SK-N-SH treated with all-trans-retinoic acid at 6 μM for 48 hours (cell line): ENCODE measurements around the gene SUPT16H.

Experiments
- ATAC-seq: fragments of 200-7000 bp; cut with Tn5 transposase; 3 replicates; pipeline ENCODE4 v1.9.1; 2020; ENCODE audit warnings: mild to moderate bottlenecking, moderate library complexity
- ARNTL ChIP-seq: fragments of 450-650 bp; formaldehyde crosslinking; IDR thresholded peaks from 2 replicates; pipeline ENCODE4 v1.5.0; 2020; ENCODE audit warnings: low read depth, mild to moderate bottlenecking, moderate library complexity, borderline replicate concordance
- BACH2 ChIP-seq: fragments of 250-450 bp; sonication (Bioruptor Pico); IDR thresholded peaks from 2 replicates; pipeline ENCODE4 v1.9.0; 2021; ENCODE audit warnings: mild to moderate bottlenecking, borderline replicate concordance
- ESRRG ChIP-seq: fragments of 250-450 bp; sonication (Bioruptor Pico); IDR thresholded peaks from 2 replicates; pipeline ENCODE4 v1.6.1; 2021; ENCODE audit warnings: mild to moderate bottlenecking
- GLIS3 ChIP-seq: fragments of 250-450 bp; sonication (Bioruptor Pico); IDR thresholded peaks from 2 replicates; pipeline ENCODE4 v1.5.0; 2020; ENCODE audit warnings: mild to moderate bottlenecking, moderate library complexity
- ISL1 ChIP-seq: fragments of 250-450 bp; sonication (Bioruptor Pico); IDR thresholded peaks from 2 replicates; pipeline ENCODE4 v2.1.2; 2022; ENCODE audit warnings: mild to moderate bottlenecking, moderate library complexity
- OSR1 ChIP-seq: fragments of 250-450 bp; sonication (Bioruptor Pico); IDR thresholded peaks from 2 replicates; pipeline ENCODE4 v1.8.0; 2022; ENCODE audit warnings: moderate library complexity, mild to moderate bottlenecking, inconsistent platforms
- RARB ChIP-seq: fragments of 250-450 bp; sonication (Bioruptor Pico); IDR thresholded peaks from 2 replicates; pipeline ENCODE4 v1.8.0; 2021; ENCODE audit warnings: mild to moderate bottlenecking, moderate library complexity
- SNAI2 ChIP-seq: fragments of 250-450 bp; sonication (Bioruptor Pico); IDR thresholded peaks from 2 replicates; pipeline ENCODE4 v1.5.0; 2020; ENCODE audit warnings: mild to moderate bottlenecking, moderate library complexity
- TCF4 ChIP-seq: fragments of 250-450 bp; sonication (Bioruptor Pico); IDR thresholded peaks from 2 replicates; pipeline ENCODE4 v1.8.0; 2021; ENCODE audit warnings: mild to moderate bottlenecking, moderate library complexity, borderline replicate concordance
- ZC3H10 ChIP-seq: fragments of 250-450 bp; sonication (Bioruptor Pico); IDR thresholded peaks from 2 replicates; pipeline ENCODE4 v1.5.1; 2021; ENCODE audit warnings: mild to moderate bottlenecking, moderate library complexity
- ZFP3 ChIP-seq: fragments of 250-450 bp; sonication (Bioruptor Pico); IDR thresholded peaks from 2 replicates; pipeline ENCODE4 v1.5.0; 2020; ENCODE audit warnings: mild to moderate bottlenecking, moderate library complexity
- ZFP30 ChIP-seq: fragments of 450-650 bp; formaldehyde crosslinking; IDR thresholded peaks from 2 replicates; pipeline ENCODE4 v1.5.0; 2022; ENCODE audit warnings: mild to moderate bottlenecking, moderate library complexity
- ZNF565 ChIP-seq: fragments of 450-650 bp; formaldehyde crosslinking; conservative IDR thresholded peaks from 2 replicates; pipeline ENCODE4 v1.5.0; 2020; ENCODE audit warnings: low read depth, mild to moderate bottlenecking, moderate library complexity
- ZNF70 ChIP-seq: fragments of 450-650 bp; formaldehyde crosslinking; IDR thresholded peaks from 2 replicates; pipeline ENCODE4 v1.5.0; 2020; ENCODE audit warnings: mild to moderate bottlenecking, moderate library complexity
- ZNF8 ChIP-seq: fragments of 450-650 bp; formaldehyde crosslinking; IDR thresholded peaks from 2 replicates; pipeline ENCODE4 v1.5.0; 2020; ENCODE audit warnings: mild to moderate bottlenecking, moderate library complexity
- TF ChIP-seq, protein P1 (sequence below): fragments of 250-450 bp; sonication (Bioruptor Pico); IDR thresholded peaks from 2 replicates; pipeline ENCODE4 v1.8.0; 2021; ENCODE audit warnings: low read depth, mild to moderate bottlenecking, moderate library complexity, borderline replicate concordance
- TF ChIP-seq, protein P2 (sequence below): fragments of 250-450 bp; sonication (Bioruptor Pico); IDR thresholded peaks from 2 replicates; pipeline ENCODE4 v1.5.0; 2020; ENCODE audit warnings: mild to moderate bottlenecking, moderate library complexity
- TF ChIP-seq, protein P3 (sequence below): fragments of 250-450 bp; sonication (Bioruptor Pico); IDR thresholded peaks from 2 replicates; pipeline ENCODE4 v1.8.0; 2020; ENCODE audit warnings: mild to moderate bottlenecking, moderate library complexity, borderline replicate concordance
- TF ChIP-seq, protein P4 (sequence below): fragments of 250-450 bp; sonication (Bioruptor Pico); IDR thresholded peaks from 2 replicates; pipeline ENCODE4 v1.5.1; 2020; ENCODE audit warnings: low read depth, mild to moderate bottlenecking, moderate library complexity
- TF ChIP-seq, protein P5 (sequence below): fragments of 250-450 bp; sonication (Bioruptor Pico); IDR thresholded peaks from 2 replicates; pipeline ENCODE4 v1.5.1; 2021; ENCODE audit warnings: mild to moderate bottlenecking, moderate library complexity

Gene SUPT16H

DNA sequence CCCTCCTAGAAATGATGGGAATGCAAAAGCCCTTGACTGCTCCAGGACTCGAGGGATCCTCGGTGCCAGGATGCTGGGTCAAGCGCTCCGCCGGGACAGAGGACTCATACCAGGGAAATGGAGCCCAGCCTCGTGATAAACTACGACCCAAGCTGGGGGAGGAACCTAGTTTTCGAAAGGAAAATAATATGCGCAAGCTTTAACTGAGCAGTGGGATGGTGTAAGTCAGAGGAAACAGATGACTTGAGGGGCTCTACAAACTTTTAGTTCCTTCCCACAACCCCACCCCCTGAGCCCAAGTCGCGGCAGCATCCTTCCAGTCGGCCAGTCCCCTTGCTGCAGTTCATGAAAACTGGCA lies 654 bp upstream of the SUPT16H start (continued):
- TF ChIP-seq, protein P1, sequence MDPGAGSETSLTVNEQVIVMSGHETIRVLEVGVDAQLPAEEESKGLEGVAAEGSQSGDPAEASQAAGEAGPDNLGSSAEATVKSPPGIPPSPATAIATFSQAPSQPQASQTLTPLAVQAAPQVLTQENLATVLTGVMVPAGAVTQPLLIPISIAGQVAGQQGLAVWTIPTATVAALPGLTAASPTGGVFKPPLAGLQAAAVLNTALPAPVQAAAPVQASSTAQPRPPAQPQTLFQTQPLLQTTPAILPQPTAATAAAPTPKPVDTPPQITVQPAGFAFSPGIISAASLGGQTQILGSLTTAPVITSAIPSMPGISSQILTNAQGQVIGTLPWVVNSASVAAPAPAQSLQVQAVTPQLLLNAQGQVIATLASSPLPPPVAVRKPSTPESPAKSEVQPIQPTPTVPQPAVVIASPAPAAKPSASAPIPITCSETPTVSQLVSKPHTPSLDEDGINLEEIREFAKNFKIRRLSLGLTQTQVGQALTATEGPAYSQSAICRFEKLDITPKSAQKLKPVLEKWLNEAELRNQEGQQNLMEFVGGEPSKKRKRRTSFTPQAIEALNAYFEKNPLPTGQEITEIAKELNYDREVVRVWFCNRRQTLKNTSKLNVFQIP (CRISPR knock-in tag): no peak
- no peak for TF ChIP-seq TCF4 (CRISPR knock-in tag)
- no peak for TF ChIP-seq ZFP3
- no peak for TF ChIP-seq ZNF565 (CRISPR knock-in tag)
- no peak for TF ChIP-seq ZC3H10 (CRISPR knock-in tag)
- no peak for TF ChIP-seq ZFP30 (CRISPR knock-in tag)
- no peak for TF ChIP-seq BACH2 (CRISPR knock-in tag)

DNA sequence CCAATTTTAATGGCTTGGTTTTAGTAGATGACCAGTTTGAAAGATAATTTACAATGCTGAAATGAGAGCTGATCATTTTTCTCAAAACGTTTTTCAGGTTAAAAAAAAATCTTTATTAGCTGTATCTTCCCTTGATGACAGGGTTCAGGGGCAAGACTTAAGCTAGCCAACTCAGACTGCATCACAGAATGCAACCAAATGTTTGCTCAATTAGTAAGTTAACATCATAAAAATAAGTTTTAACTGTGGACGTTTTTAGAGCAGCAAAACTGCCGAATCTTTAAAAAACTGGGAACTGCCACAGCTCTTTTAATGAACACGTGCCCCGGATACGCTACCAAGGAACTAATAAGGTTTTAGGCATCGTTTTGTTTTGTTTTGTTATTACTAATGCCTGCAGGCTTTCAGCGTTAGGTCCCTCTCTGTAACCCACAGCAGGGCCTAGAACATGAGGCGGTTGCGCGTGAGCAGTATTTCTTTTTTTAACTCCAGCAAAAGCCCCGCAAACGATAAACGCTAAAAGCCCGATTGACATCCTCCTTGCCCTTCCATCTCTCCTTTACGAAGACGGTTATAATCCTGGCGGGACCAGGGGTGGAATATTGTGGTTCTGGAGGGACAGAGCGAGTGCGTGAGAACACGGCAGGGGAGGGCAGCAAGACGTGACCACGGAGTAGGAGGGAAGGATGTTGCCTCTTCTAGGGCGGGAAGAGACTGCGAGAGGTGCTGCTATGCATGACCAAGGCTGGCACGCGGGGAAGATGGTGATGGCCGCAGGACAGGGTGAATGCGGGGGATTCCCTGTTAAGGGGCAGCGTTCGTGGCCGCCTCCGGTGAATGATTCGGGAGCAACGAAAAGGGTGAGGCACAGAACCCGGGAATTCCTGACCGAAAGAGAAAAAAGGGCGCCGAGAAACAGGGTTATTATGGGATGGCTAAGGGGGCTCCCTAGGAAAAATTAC lies 652 bp downstream of the SUPT16H start:
- ATAC-seq: peak; percentile 65
- TF ChIP-seq SNAI2 (CRISPR knock-in tag) (no peak), ZNF8 (no peak), ARNTL (CRISPR knock-in tag) (no peak), ESRRG (no peak), ZNF565 (CRISPR knock-in tag) (no peak), ZC3H10 (CRISPR knock-in tag) (no peak), ZNF70 (no peak), TCF4 (CRISPR knock-in tag) (no peak)
- TF ChIP-seq, protein P2, sequence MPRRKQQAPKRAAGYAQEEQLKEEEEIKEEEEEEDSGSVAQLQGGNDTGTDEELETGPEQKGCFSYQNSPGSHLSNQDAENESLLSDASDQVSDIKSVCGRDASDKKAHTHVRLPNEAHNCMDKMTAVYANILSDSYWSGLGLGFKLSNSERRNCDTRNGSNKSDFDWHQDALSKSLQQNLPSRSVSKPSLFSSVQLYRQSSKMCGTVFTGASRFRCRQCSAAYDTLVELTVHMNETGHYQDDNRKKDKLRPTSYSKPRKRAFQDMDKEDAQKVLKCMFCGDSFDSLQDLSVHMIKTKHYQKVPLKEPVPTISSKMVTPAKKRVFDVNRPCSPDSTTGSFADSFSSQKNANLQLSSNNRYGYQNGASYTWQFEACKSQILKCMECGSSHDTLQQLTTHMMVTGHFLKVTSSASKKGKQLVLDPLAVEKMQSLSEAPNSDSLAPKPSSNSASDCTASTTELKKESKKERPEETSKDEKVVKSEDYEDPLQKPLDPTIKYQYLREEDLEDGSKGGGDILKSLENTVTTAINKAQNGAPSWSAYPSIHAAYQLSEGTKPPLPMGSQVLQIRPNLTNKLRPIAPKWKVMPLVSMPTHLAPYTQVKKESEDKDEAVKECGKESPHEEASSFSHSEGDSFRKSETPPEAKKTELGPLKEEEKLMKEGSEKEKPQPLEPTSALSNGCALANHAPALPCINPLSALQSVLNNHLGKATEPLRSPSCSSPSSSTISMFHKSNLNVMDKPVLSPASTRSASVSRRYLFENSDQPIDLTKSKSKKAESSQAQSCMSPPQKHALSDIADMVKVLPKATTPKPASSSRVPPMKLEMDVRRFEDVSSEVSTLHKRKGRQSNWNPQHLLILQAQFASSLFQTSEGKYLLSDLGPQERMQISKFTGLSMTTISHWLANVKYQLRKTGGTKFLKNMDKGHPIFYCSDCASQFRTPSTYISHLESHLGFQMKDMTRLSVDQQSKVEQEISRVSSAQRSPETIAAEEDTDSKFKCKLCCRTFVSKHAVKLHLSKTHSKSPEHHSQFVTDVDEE (CRISPR knock-in tag): no peak
- TF ChIP-seq, protein P1 (CRISPR knock-in tag): no peak

DNA sequence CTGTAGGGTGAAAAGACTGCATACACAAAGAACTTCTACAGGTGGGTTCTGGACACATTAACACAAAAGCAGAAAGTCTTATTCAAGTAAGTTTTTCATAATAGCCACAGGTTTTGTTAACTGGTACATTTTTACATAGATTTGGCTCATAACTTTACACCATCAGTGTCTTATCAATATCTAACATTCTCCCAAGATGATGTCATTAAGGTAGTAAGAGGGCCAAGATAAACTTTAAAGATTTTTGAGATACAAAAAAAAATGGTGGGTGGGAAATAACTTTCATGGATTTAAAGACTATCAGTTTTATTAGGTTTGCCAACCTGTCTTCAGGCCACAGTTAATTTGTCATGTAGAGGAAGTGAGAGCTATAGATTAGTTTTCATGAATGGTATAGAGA lies 1.7 kb downstream of the SUPT16H start:
- ATAC-seq: no peak
- TF ChIP-seq ISL1 (no peak), ARNTL (CRISPR knock-in tag) (no peak), GLIS3 (no peak), OSR1 (no peak), ZNF70 (no peak), ZNF565 (CRISPR knock-in tag) (no peak), RARB (CRISPR knock-in tag) (no peak), ZFP30 (CRISPR knock-in tag) (no peak), BACH2 (CRISPR knock-in tag) (no peak), ZNF8 (no peak), ZC3H10 (CRISPR knock-in tag) (no peak), ZFP3 (no peak)
- TF ChIP-seq, protein P1 (CRISPR knock-in tag): no peak
- TF ChIP-seq, protein P3, sequence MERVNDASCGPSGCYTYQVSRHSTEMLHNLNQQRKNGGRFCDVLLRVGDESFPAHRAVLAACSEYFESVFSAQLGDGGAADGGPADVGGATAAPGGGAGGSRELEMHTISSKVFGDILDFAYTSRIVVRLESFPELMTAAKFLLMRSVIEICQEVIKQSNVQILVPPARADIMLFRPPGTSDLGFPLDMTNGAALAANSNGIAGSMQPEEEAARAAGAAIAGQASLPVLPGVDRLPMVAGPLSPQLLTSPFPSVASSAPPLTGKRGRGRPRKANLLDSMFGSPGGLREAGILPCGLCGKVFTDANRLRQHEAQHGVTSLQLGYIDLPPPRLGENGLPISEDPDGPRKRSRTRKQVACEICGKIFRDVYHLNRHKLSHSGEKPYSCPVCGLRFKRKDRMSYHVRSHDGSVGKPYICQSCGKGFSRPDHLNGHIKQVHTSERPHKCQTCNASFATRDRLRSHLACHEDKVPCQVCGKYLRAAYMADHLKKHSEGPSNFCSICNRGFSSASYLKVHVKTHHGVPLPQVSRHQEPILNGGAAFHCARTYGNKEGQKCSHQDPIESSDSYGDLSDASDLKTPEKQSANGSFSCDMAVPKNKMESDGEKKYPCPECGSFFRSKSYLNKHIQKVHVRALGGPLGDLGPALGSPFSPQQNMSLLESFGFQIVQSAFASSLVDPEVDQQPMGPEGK (CRISPR knock-in tag): no peak
- TF ChIP-seq, protein P4, sequence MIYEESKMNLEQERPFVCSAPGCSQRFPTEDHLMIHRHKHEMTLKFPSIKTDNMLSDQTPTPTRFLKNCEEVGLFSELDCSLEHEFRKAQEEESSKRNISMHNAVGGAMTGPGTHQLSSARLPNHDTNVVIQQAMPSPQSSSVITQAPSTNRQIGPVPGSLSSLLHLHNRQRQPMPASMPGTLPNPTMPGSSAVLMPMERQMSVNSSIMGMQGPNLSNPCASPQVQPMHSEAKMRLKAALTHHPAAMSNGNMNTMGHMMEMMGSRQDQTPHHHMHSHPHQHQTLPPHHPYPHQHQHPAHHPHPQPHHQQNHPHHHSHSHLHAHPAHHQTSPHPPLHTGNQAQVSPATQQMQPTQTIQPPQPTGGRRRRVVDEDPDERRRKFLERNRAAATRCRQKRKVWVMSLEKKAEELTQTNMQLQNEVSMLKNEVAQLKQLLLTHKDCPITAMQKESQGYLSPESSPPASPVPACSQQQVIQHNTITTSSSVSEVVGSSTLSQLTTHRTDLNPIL: no peak
- TF ChIP-seq, protein P5, sequence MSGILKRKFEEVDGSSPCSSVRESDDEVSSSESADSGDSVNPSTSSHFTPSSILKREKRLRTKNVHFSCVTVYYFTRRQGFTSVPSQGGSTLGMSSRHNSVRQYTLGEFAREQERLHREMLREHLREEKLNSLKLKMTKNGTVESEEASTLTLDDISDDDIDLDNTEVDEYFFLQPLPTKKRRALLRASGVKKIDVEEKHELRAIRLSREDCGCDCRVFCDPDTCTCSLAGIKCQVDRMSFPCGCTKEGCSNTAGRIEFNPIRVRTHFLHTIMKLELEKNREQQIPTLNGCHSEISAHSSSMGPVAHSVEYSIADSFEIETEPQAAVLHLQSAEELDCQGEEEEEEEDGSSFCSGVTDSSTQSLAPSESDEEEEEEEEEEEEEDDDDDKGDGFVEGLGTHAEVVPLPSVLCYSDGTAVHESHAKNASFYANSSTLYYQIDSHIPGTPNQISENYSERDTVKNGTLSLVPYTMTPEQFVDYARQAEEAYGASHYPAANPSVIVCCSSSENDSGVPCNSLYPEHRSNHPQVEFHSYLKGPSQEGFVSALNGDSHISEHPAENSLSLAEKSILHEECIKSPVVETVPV (CRISPR knock-in tag): no peak
